H1 (cell line): Measurements from ENCODE around the gene EXOC1L. TPM values are rescaled to one million over a fixed set of nuclear protein-coding genes. Genes with fewer than 3 reads are reported as not detected.

Source experiments
- CTCF ChIA-PET: fragments of 300-600 bp; sonication (Branson Sonifier 250); formaldehyde crosslinking; loops from one replicate; lab custom pipeline; 2021; ENCODE audit not compliant: partially characterized antibody; lab: Charles Lee
- POLR2A ChIA-PET: fragments of 300-600 bp; sonication (Branson Sonifier 250); formaldehyde crosslinking; loops from one replicate; lab custom pipeline; 2021; ENCODE audit warnings: inconsistent platforms; ENCODE audit not compliant: partially characterized antibody; lab: Charles Lee
- DNase-seq, 2 experiments: peaks; one replicate each; pipeline versions ENCODE4 v3.0.0 to v3.0.0-alpha.2; 2010 to 2022; ENCODE audit warnings: low spot score in 2 of 2, low read depth in 1 of 2, mixed read lengths in 1 of 2
- FAIRE-seq: peaks from 2 replicates; lab custom pipeline; 2011; peaks lifted over from hg19 to GRCh38; lab: Jason Lieb, UNC
- H2AFZ ChIP-seq: 2 replicates; pipeline ENCODE4 v1.8.1; 2012; ENCODE audit warnings: low read length, inconsistent platforms
- H2AK5ac ChIP-seq: 2 replicates; pipeline ENCODE4 v1.6.1; 2013; ENCODE audit warnings: low read depth, low read length
- H2BK120ac ChIP-seq: replicated peaks from 2 replicates; pipeline ENCODE3; 2013; ENCODE audit warnings: low read depth, low read length, inconsistent platforms
- H2BK12ac ChIP-seq: 2 replicates; pipeline ENCODE4 v1.6.1; 2013; ENCODE audit warnings: low read depth, low read length
- H2BK15ac ChIP-seq: 2 replicates; pipeline ENCODE4 v1.6.1; 2013; ENCODE audit warnings: low read length
- H2BK20ac ChIP-seq: 2 replicates; pipeline ENCODE4 v1.6.1; 2013; ENCODE audit warnings: low read length
- H2BK5ac ChIP-seq: 2 replicates; pipeline ENCODE4 v1.6.1; 2013; ENCODE audit warnings: low read depth, low read length
- H3K14ac ChIP-seq: 2 replicates; pipeline ENCODE4 v1.6.1; 2013; ENCODE audit warnings: inconsistent platforms; ENCODE audit not compliant: insufficient read length
- H3K18ac ChIP-seq: 2 replicates; pipeline ENCODE4 v1.6.1; 2013; ENCODE audit warnings: low read length; ENCODE audit errors: extremely low read depth
- H3K23ac ChIP-seq: 2 replicates; pipeline ENCODE4 v1.6.1; 2013; ENCODE audit warnings: inconsistent platforms; ENCODE audit not compliant: insufficient read length
- H3K23me2 ChIP-seq: 2 replicates; pipeline ENCODE4 v1.6.1; 2013; ENCODE audit warnings: low read depth, low read length
- H3K27ac ChIP-seq: 2 replicates; pipeline ENCODE4 v1.6.1; 2011; ENCODE audit warnings: low read depth, low read length, inconsistent platforms
- H3K27me3 ChIP-seq, 4 experiments: replicated peaks in 1 of 4; 1 replicate in 1 of 4; 2 replicates in 3 of 4; pipeline versions ENCODE4 v1.6.1 to v1.8.1; 2011 to 2013; ENCODE audit warnings: low read length in 3 of 4, mild to moderate bottlenecking in 3 of 4, inconsistent platforms in 2 of 4, mixed read lengths in 2 of 4, moderate library complexity in 1 of 4; ENCODE audit not compliant: control insufficient read depth in 3 of 4, insufficient read depth in 3 of 4; ENCODE audit errors: extremely low read depth in 1 of 4
- H3K36me3 ChIP-seq, 4 experiments: 2 replicates each; pipeline versions ENCODE4 v1.6.1 to v1.8.1; 2011 to 2013; ENCODE audit warnings: mild to moderate bottlenecking in 4 of 4, low read length in 3 of 4, moderate library complexity in 2 of 4, control low read depth in 1 of 4, inconsistent platforms in 1 of 4; ENCODE audit not compliant: insufficient read depth in 4 of 4, control insufficient read depth in 2 of 4
- H3K4ac ChIP-seq: replicated peaks from 2 replicates; pipeline ENCODE3; 2013; ENCODE audit warnings: low read length, low read depth, mixed read lengths, inconsistent platforms; ENCODE audit not compliant: insufficient read length
- H3K4me1 ChIP-seq, 4 experiments: replicated peaks in 1 of 4; 1 replicate in 1 of 4; 2 replicates in 3 of 4; pipeline versions ENCODE4 v1.6.1 to v1.8.1; 2011 to 2013; ENCODE audit warnings: low read length in 3 of 4, inconsistent platforms in 2 of 4, mixed read lengths in 1 of 4; ENCODE audit not compliant: insufficient read depth in 4 of 4, control insufficient read depth in 3 of 4
- H3K4me2 ChIP-seq, 2 experiments: 2 replicates each; pipeline versions ENCODE4 v1.6.1 to v1.8.1; 2011 to 2013; ENCODE audit warnings: low read depth in 2 of 2, low read length in 2 of 2, control low read depth in 1 of 2, inconsistent platforms in 1 of 2, mild to moderate bottlenecking in 1 of 2; ENCODE audit not compliant: insufficient read depth in 1 of 2
- H3K4me3 ChIP-seq, 4 experiments: fragments of 200-600, 300-600 bp in 1 of 4; sonication (generic), shearing (Covaris generic), sonication (Bioruptor Twin) in 1 of 4; 2 replicates each; pipeline versions ENCODE4 v1.5.1 to v1.8.1; 2011 to 2016; ENCODE audit warnings: low read length in 4 of 4, low read depth in 3 of 4, control low read depth in 2 of 4, inconsistent platforms in 2 of 4, mild to moderate bottlenecking in 2 of 4, mixed read lengths in 1 of 4, moderate library complexity in 1 of 4; ENCODE audit not compliant: insufficient read depth in 2 of 4; ENCODE audit errors: extremely low read depth in 1 of 4
- H3K56ac ChIP-seq: replicated peaks from 2 replicates; pipeline ENCODE3; 2013; ENCODE audit warnings: low read depth, mild to moderate bottlenecking, mixed read lengths, low read length, inconsistent platforms; ENCODE audit not compliant: insufficient read length
- H3K79me1 ChIP-seq: 2 replicates; pipeline ENCODE4 v1.6.1; 2013; ENCODE audit warnings: low read depth, low read length, control low read depth
- H3K79me2 ChIP-seq, 2 experiments: 2 replicates each; pipeline versions ENCODE4 v1.6.1 to v1.8.1; 2012 to 2013; ENCODE audit warnings: low read length in 2 of 2, mild to moderate bottlenecking in 2 of 2, inconsistent platforms in 1 of 2; ENCODE audit not compliant: insufficient read depth in 2 of 2, control insufficient read depth in 1 of 2
- H3K9ac ChIP-seq, 4 experiments: replicated peaks in 1 of 4; 1 replicate in 1 of 4; 2 replicates in 3 of 4; pipeline versions ENCODE4 v1.6.1 to v1.8.1; 2011 to 2013; ENCODE audit warnings: low read depth in 3 of 4, low read length in 3 of 4, control low read depth in 2 of 4, mild to moderate bottlenecking in 2 of 4, moderate library complexity in 2 of 4, inconsistent platforms in 1 of 4; ENCODE audit errors: extremely low read depth in 1 of 4
- H3K9me3 ChIP-seq, 2 experiments: 2 replicates each; pipeline versions ENCODE4 v1.6.1 to v1.8.1; 2012 to 2013; ENCODE audit warnings: mild to moderate bottlenecking in 2 of 2, moderate library complexity in 2 of 2, control low read depth in 1 of 2, inconsistent platforms in 1 of 2, low read depth in 1 of 2, low read length in 1 of 2, mixed read lengths in 1 of 2; ENCODE audit not compliant: insufficient read depth in 2 of 2
- H4K20me1 ChIP-seq, 2 experiments: replicated peaks in 1 of 2; 2 replicates each; pipeline versions ENCODE3 to v1.8.1; 2011 to 2013; ENCODE audit warnings: inconsistent platforms in 2 of 2, low read length in 2 of 2, mild to moderate bottlenecking in 1 of 2; ENCODE audit not compliant: insufficient read depth in 2 of 2, control insufficient read depth in 1 of 2
- H4K5ac ChIP-seq: 2 replicates; pipeline ENCODE4 v1.6.1; 2013; ENCODE audit warnings: low read length, low read depth, mixed read lengths, inconsistent platforms; ENCODE audit not compliant: insufficient read length
- H4K8ac ChIP-seq: 2 replicates; pipeline ENCODE4 v1.8.0; 2013; ENCODE audit warnings: mild to moderate bottlenecking, moderate library complexity, low read length, inconsistent platforms; ENCODE audit not compliant: insufficient read depth; ENCODE audit errors: extremely low read depth
- H4K91ac ChIP-seq: replicated peaks from 2 replicates; pipeline ENCODE3; 2013; ENCODE audit warnings: low read length, mixed read lengths, inconsistent platforms; ENCODE audit not compliant: insufficient read length
- BCL11A ChIP-seq, 2 experiments: IDR thresholded peaks; one replicate each; pipeline ENCODE4 v1.6.1; 2011; ENCODE audit warnings: low read depth in 2 of 2, low read length in 2 of 2, mild to moderate bottlenecking in 2 of 2
- CEBPB ChIP-seq: IDR thresholded peaks from 2 replicates; pipeline ENCODE4 v1.6.1; 2012; ENCODE audit warnings: low read depth, low read length
- CHD2 ChIP-seq: IDR thresholded peaks from 2 replicates; pipeline ENCODE4 v1.6.1; 2012; ENCODE audit warnings: low read length, improper control_type of control experiment
- EZH2 ChIP-seq: fragments of 200-600 bp; sonication (generic); IDR thresholded peaks from 2 replicates; pipeline ENCODE4 v1.7.1; 2012; ENCODE audit warnings: low read depth, mild to moderate bottlenecking, moderate library complexity, low read length, inconsistent platforms; ENCODE audit not compliant: severe bottlenecking
- POU5F1 ChIP-seq: IDR thresholded peaks from 2 replicates; pipeline ENCODE4 v1.6.1; 2011; ENCODE audit warnings: low read depth, mild to moderate bottlenecking, low read length, moderate library complexity
- TBP ChIP-seq: IDR thresholded peaks from 2 replicates; pipeline ENCODE4 v1.6.1; 2011; ENCODE audit warnings: low read depth, low read length, improper control_type of control experiment
- TCF12 ChIP-seq: IDR thresholded peaks from 2 replicates; pipeline ENCODE4 v1.6.1; 2011; ENCODE audit warnings: low read depth, mild to moderate bottlenecking, low read length
- TEAD4 ChIP-seq: IDR thresholded peaks from 2 replicates; pipeline ENCODE4 v1.6.1; 2012; ENCODE audit warnings: low read depth, low read length, inconsistent platforms, mixed read lengths
- WGBS, 2 experiments: shearing (Covaris generic) in 1 of 2; methylation state at CpG; one replicate each; pipeline versions ENCODE4 v1.1.6 to v1.1.7; 2013 to 2015; ENCODE audit warnings: low lambda C conversion rate in 2 of 2, mixed read lengths in 2 of 2, inconsistent platforms in 1 of 2, low coverage in 1 of 2, missing lambda C conversion rate in 1 of 2; ENCODE audit not compliant: insufficient replicate concordance in 2 of 2, insufficient coverage in 1 of 2, insufficient read length in 1 of 2; ENCODE audit errors: extremely low coverage in 1 of 2, missing lambda C conversion rate in 1 of 2; 5-methylcytosine and 5-hydroxymethylcytosine counted together
- polyA plus RNA-seq, 7 experiments: library from polyadenylated mRNA; depleted of rRNA in 3 of 7; stranded (reverse) in 5 of 7; unstranded in 2 of 7; fragments of >200 nt in 5 of 7; fragments of 200-250 nt in 2 of 7; gene quantifications; 1 replicate in 5 of 7; 2 replicates in 1 of 7; 4 replicates in 1 of 7; pipeline versions ENCODE4 v1.2.1 to v1.2.3, GENCODE V29; 2011 to 2013; ENCODE audit warnings: missing spikeins in 2 of 7, mixed read lengths in 2 of 7
- total RNA-seq: library from RNA; stranded (reverse); fragmentation: NEBNext Ultra II Directional; extraction: Animal tissue kit (Norgen Biotek cat#: 25700); gene quantifications from 2 replicates; pipeline ENCODE4 v1.2.1, GENCODE V29; 2021
- TF ChIP-seq, protein P1 (sequence below): IDR thresholded peaks from 2 replicates; pipeline ENCODE4 v1.6.1; 2012; ENCODE audit warnings: inconsistent platforms

EXOC1L gene
- total and polyA plus RNA-seq, 2 of the 8 experiments (the other 6 are each of a cell fraction or from before 2014, with no cell fraction given) = 0.08 TPM; not detected in 1

- 91% methylated on average over 3 of the region's 3 CpGs; no CpG with 5 or more reads in 1 of the 2 experiments for WGBS, 2 experiments
- Histone ChIP-seq H3K36me3 (no peaks in the 10 kb centered on the region), H3K56ac (no peak overlapping the region), H2BK15ac (no peak overlapping the region), H3K4me2 (no peak overlapping the region), H3K9ac (no peak overlapping the region), H3K4me3 (no peak overlapping the region), H3K27me3 (no peaks in the 10 kb centered on the region), H4K5ac (no peak overlapping the region), H3K79me2 (no peaks in the 10 kb centered on the region), H3K14ac (no peak overlapping the region), H3K18ac (no peak overlapping the region), H4K20me1 (no peaks in the 10 kb centered on the region), H3K23ac (no peak overlapping the region), H3K27ac (no peak overlapping the region), H2AK5ac (no peak overlapping the region), H3K4ac (no peak overlapping the region), H2AFZ (no peak overlapping the region), H2BK20ac (no peak overlapping the region), H2BK12ac (no peak overlapping the region), H2BK120ac (no peak overlapping the region), H3K23me2 (no peaks in the 10 kb centered on the region), H4K8ac (no peak overlapping the region), H4K91ac (no peak overlapping the region), H3K4me1 (peaks cover 0 to 7% (median 2%) of the 10 kb centered on the region in 4 experiments; a peak in 2 of 7 replicates), H3K9me3 (no peaks in the 10 kb centered on the region), H2BK5ac (no peak overlapping the region), H3K79me1 (no peaks in the 10 kb centered on the region)
- ChIA-PET CTCF (interaction anchor here (1.2 kb wide), 1 partner anchor 96 kb away, joined by 3 read pairs; no protein-coding TSS in a partner anchor), POLR2A (no interaction called here)
- no peak for TF ChIP-seq BCL11A (IDR thresholded peaks at IDR 0.05; ENCODE audit: low read depth in 2 of 2, low read length in 2 of 2)
- TF ChIP-seq EZH2 = no peak
- no peak for TF ChIP-seq CHD2
- no peak for TF ChIP-seq CEBPB
- no peak for TF ChIP-seq TBP
- no peak for TF ChIP-seq POU5F1
- no peak for TF ChIP-seq TEAD4
- no peak for TF ChIP-seq TCF12
- TF ChIP-seq, protein P1, sequence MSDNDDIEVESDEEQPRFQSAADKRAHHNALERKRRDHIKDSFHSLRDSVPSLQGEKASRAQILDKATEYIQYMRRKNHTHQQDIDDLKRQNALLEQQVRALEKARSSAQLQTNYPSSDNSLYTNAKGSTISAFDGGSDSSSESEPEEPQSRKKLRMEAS = no peak
- FAIRE-seq = no peak
- DNase-seq = no peak
Measured at GRCh38 chr4:55770662-55771061, 48.9 kb upstream of the EXOC1L start.
